Ovary (tissue), 9 donors: ENCODE data around the gene OLFML2B. TPM values are rescaled to one million over a fixed set of nuclear protein-coding genes. Genes with fewer than 3 reads are reported as not detected.
"Not testable (repeated sequence)": the region's sequence is repeated elsewhere in the genome, so short reads cannot be mapped to it uniquely, and the experiment has no call there.

Experiments
- DNase-seq, 5 donors: peaks; one replicate each; pipeline ENCODE4 v3.0.0-alpha.2; 2019 to 2020
- H3K27ac ChIP-seq, 2 donors: fragments of 200-600 bp; one replicate each; pipeline versions ENCODE4 v1.5.1 to v1.8.0; 2019 to 2022
- H3K27me3 ChIP-seq: fragments of 200-600 bp; one replicate; pipeline ENCODE4 v1.8.0; 2022
- H3K36me3 ChIP-seq: fragments of 200-600 bp; sonication (generic); one replicate; pipeline ENCODE4 v1.5.1; 2019
- H3K4me1 ChIP-seq: one replicate; pipeline ENCODE4 v1.8.1; 2013; ENCODE audit warnings: mild to moderate bottlenecking, moderate library complexity; ENCODE audit not compliant: insufficient read depth
- H3K4me3 ChIP-seq: fragments of 200-600 bp; sonication (generic); one replicate; pipeline ENCODE4 v1.5.1; 2017
- H3K9me3 ChIP-seq, 2 donors: fragments of 200-600 bp in 1 of 2; sonication (generic) in 1 of 2; one replicate each; pipeline versions ENCODE4 v1.5.1 to v1.8.1; 2013 to 2019; ENCODE audit warnings: mild to moderate bottlenecking in 1 of 2, moderate library complexity in 1 of 2
- CTCF ChIP-seq, 3 donors: fragments of 450-650 bp in 2 of 3; fragments of 200-600 bp in 1 of 3; IDR thresholded peaks; one replicate each; pipeline versions ENCODE4 v1.5.1 to v1.8.0; 2016 to 2022; ENCODE audit warnings: antibody characterized with exemption in 3 of 3, mild to moderate bottlenecking in 1 of 3
- EP300 ChIP-seq: sonication (generic); formaldehyde crosslinking; IDR thresholded peaks from one replicate; pipeline ENCODE4 v1.6.1; 2017; ENCODE audit warnings: antibody characterized with exemption
- POLR2A ChIP-seq: fragments of 450-650 bp; IDR thresholded peaks from one replicate; pipeline ENCODE4 v1.6.1; 2017; ENCODE audit warnings: antibody characterized with exemption, mild to moderate bottlenecking, moderate library complexity
- WGBS, 3 donors: extraction: QIAGEN DNeasy Blood & Tissue Kit in 1 of 3; methylation state at CpG; one replicate each; pipeline versions ENCODE4 v1.1.5 to v1.1.7; 2013 to 2017; 5-methylcytosine and 5-hydroxymethylcytosine counted together
- intact Hi-C, 4 donors: fragments of 100-400 bp; cut with DNase I; formaldehyde crosslinking; loops; one replicate each; pipeline versions ENCODE4 v1.11.0 to v1.15.1; 2022 to 2023
- polyA plus RNA-seq, 2 donors: library from polyadenylated mRNA; stranded (reverse); fragments of 200-250 nt in 1 of 2; fragments of 350-450 nt in 1 of 2; fragmentation: Illumina TruSeq in 1 of 2; extraction: RNeasy Lipid Tissue Mini Kit (QIAGEN cat#74804) in 1 of 2; gene quantifications; one replicate each; pipeline ENCODE4 v1.2.3, GENCODE V29; 2013 to 2014
- total RNA-seq, 7 donors: library from RNA; depleted of rRNA in 2 of 7; stranded (reverse); fragments of >200 nt in 2 of 7; fragmentation: NEBNext Ultra II Directional in 3 of 7; extraction: Animal tissue kit (Norgen Biotek cat#: 25700) in 3 of 7; gene quantifications; one replicate each; pipeline versions ENCODE4 v1.1.0 to v1.2.4, GENCODE V29; 2016 to 2023
- donor health status: DM: no; HTN: no; CAD: no; lungs with moderate emphysema.
- donor health status: DM: no; HTN: no; CAD: no.
- donor health status: Bipolar disorder and iron deficiency.
- donor health status: DM: yes; HTN: yes; CAD: no.
- donor health status: DM: no; HTN: no; CAD: no.
- donor health status: DM: yes; HTN: yes; CAD: no.

Gene OLFML2B
- total and polyA plus RNA-seq, 9 donors: 1.0 to 37.6 (median 5.1) TPM

DNA sequence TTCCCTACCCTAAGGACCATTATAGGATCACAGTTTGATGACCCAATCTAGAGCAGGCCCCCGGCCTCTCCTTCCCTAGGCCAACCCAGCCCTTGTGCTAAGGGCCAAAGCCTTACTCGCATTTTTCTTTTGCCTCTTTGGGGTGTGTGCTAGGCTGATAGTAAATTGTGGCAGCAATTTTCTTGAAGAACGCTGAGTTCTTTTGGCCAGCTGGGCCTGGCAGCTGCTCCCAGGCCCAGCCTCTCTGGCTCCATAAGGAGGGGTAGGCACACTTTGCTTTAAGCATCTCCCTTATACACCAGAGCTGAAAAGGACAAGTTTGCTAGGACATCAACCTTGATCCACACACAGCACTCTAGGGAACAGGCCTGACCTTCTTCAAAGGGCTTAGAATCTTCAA lies 4.2 kb downstream of the OLFML2B start:
- Histone ChIP-seq H3K27me3 (no peaks in the 10 kb centered on the region), H3K4me3 (no peak overlapping the region), H3K27ac (no peak overlapping the region), H3K9me3 (no peaks in the 10 kb centered on the region), H3K4me1 (peaks cover 1% of the 10 kb centered on the region), H3K36me3 (no peaks in the 10 kb centered on the region)
- DNase-seq: no peak
- WGBS, 3 donors: 32 to 58% (median 52%) methylated on average over 3 of the region's 3 CpGs
- TF ChIP-seq POLR2A: no peak
- no peak for TF ChIP-seq EP300
- no peak for TF ChIP-seq CTCF (IDR thresholded peaks at IDR 0.05)
- intact Hi-C loops: no loop called here

DNA sequence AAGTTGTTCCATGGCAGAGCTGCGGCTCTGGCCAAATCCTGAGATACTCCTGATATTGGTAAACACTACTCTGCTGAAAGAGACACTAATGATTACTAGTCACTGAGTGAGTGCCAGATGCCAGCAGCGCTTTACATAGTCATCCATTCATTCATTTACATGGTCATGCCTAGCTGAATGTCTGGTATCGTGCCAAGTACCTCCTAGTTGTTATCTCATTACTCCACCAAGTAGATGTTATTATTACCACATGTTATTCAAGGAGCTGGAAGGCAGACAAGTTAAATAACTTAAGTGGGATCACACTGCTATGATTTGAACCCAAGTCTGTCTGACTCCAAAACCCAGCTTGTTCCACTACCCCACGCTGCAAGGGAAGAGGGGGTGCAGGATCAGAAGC lies 4.7 kb downstream of the OLFML2B start:
- WGBS, 3 donors: 65 to 76% (median 73%) methylated on average over 4 of the region's 4 CpGs
- TF ChIP-seq EP300 (no peak), POLR2A (no peak), CTCF (IDR thresholded peaks at IDR 0.05) (no peak)
- H3K9me3 ChIP-seq: no peaks in the 10 kb centered on the region
- peaks cover 1% of the 10 kb centered on the region for H3K4me1 ChIP-seq
- intact Hi-C loops: no loop called here
- H3K36me3 ChIP-seq: no peaks in the 10 kb centered on the region
- no peak overlapping the region for H3K4me3 ChIP-seq
- H3K27ac ChIP-seq: no peak overlapping the region
- DNase-seq: no peak
- no peaks in the 10 kb centered on the region for H3K27me3 ChIP-seq

- WGBS, 3 donors: 88 to 91% (median 91%) methylated on average over 4 of the region's 4 CpGs
- no peaks in the 10 kb centered on the region for H3K27me3 ChIP-seq
- H3K4me1 ChIP-seq: peaks cover 1% of the 10 kb centered on the region
- intact Hi-C loops: no loop called here
- H3K36me3 ChIP-seq: no peaks in the 10 kb centered on the region
- no peaks in the 10 kb centered on the region for H3K9me3 ChIP-seq
- TF ChIP-seq CTCF (IDR thresholded peaks at IDR 0.05) (no peak), EP300 (no peak), POLR2A (no peak)
- no peak overlapping the region for H3K27ac ChIP-seq
- no peak overlapping the region for H3K4me3 ChIP-seq
- DNase-seq: no peak
These were observed 5.3 kb downstream of the OLFML2B start for GRCh38 chr1:162018418-162018817.

DNA sequence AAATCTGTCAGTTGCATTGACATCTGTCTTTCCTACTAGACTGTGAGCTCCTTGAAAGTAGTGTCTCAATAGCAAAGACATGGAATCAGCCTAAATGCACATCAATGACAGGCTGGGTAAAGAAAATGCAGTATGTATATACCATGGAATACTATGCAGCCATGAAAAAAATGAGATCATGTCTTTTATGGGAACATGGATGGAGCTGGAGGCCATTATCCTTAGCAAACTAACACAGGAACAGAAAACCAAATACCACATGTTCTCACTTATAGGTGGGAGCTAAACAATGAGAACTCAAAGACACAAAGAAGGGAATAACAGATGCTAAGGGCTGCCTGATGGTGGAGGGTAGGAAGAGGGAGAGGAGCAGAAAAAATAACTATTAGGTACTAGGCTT lies 5.9 kb downstream of the OLFML2B start:
- H3K27ac ChIP-seq, H3K4me3 ChIP-seq, DNase-seq, H3K27me3 ChIP-seq, intact Hi-C loops, H3K9me3 ChIP-seq, H3K4me1 ChIP-seq, H3K36me3 ChIP-seq: not testable (repeated sequence)

DNA sequence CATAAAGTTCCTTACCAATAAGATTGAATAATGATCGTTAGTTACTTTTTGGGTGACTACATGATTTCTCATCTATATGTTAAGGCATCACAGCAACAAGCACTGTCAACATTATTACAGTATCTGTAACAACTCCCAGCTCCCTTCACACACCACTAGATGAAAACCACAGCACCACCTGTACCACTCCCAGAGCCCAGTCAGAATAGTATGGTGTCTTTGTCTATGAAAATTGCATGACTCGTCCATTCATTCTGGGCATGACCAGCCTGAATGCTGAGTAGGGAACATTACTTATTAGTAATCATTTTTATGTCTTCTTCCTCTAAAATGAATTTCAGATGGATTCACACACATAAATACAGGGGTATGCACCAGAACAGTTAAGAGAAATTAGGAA lies 7.0 kb downstream of the OLFML2B start:
- DNase-seq: no peak
- Histone ChIP-seq H3K27me3 (no peaks in the 10 kb centered on the region), H3K27ac (no peak overlapping the region), H3K4me1 (peaks cover 1% of the 10 kb centered on the region), H3K36me3 (no peaks in the 10 kb centered on the region), H3K4me3 (no peak overlapping the region), H3K9me3 (no peaks in the 10 kb centered on the region)
- intact Hi-C loops: no loop called here
- WGBS, 3 donors: 86 to 94% (median 93%) methylated on average over 2 of the region's 2 CpGs
- no peak for TF ChIP-seq POLR2A

DNA sequence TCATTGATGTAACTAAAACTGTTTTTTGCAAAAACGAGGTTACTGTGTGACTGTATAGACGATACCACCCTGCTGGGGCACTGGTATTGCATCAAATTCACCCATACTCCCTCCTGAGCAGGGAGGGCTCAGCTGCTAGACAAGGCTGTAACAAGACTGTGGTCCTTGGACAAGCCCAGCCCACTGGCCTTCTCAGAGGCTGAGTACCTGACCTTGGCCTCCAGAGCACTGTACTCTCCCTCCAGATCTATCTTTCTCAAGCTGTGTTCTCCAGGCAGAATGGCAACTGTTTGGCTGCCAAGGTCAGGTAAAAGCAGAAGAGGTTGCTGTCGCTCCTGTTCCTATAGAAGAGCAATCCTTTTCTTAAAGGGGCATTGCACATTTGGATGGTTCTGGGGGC lies 8.5 kb downstream of the OLFML2B start:
- peaks cover 4% of the 10 kb centered on the region for H3K4me1 ChIP-seq

More for the DNA sequence above, 8.5 kb downstream of the OLFML2B start:
- no peak for DNase-seq
- H3K27ac ChIP-seq: no peak overlapping the region
- no peaks in the 10 kb centered on the region for H3K9me3 ChIP-seq
- no peaks in the 10 kb centered on the region for H3K27me3 ChIP-seq
- intact Hi-C loops: no loop called here
- TF ChIP-seq POLR2A: no peak
- no peak for TF ChIP-seq CTCF (IDR thresholded peaks at IDR 0.05)
- TF ChIP-seq EP300: no peak
- 24 to 44% (median 39%) methylated on average over 3 of the region's 3 CpGs for WGBS, 3 donors
- H3K36me3 ChIP-seq: no peaks in the 10 kb centered on the region
- no peak overlapping the region for H3K4me3 ChIP-seq
